ENCODE results near the gene CDKN2B. TPM values are rescaled to one million over a fixed set of nuclear protein-coding genes. Genes with fewer than 3 reads are reported as not detected.

The CDKN2B gene
- polyA plus RNA-seq, 2 of the 4 experiments (the other 2 are of a cell fraction): not detected

Small RNA genes lying within 50 kb of the gene (small RNA-seq; reads per million reads assigned to genes)
- gene RF02045: 0 reads per million in 6 experiments

Other genes starting within 250 kb of the CDKN2B start
- gene MTAP, start 206.7 kb downstream of the CDKN2B start, polyA plus RNA-seq (2011; rRNA removed): 2.4 and 4.1 TPM in 2 replicates
- 35.4 to 47.5 TPM (median 35.6 TPM) in 3 replicates for gene MTAP, start 206.7 kb downstream of the CDKN2B start, polyA plus RNA-seq (2017; fragmentation: RNase III; extraction: RNeasy Plus Mini Kit Qiagen cat#74134 plus additional on column Dnase treatment)
- not detected in 2 replicates for gene CDKN2A, start 14.9 kb downstream of the CDKN2B start, polyA plus RNA-seq (2011; rRNA removed)
- gene CDKN2A, start 14.9 kb downstream of the CDKN2B start, polyA plus RNA-seq (2017; fragmentation: RNase III; extraction: RNeasy Plus Mini Kit Qiagen cat#74134 plus additional on column Dnase treatment): not detected in 3 replicates
- not detected in 2 replicates for gene CDKN2B-AS1, start 14.5 kb downstream of the CDKN2B start, polyA plus RNA-seq (2011; rRNA removed)
- not detected in 3 replicates for gene CDKN2B-AS1, start 14.5 kb downstream of the CDKN2B start, polyA plus RNA-seq (2017; fragmentation: RNase III; extraction: RNeasy Plus Mini Kit Qiagen cat#74134 plus additional on column Dnase treatment)